Ascending aorta (tissue), 2 donors: Measurements from ENCODE around the gene YPEL5. TPM values are rescaled to one million over a fixed set of nuclear protein-coding genes. Genes with fewer than 3 reads are reported as not detected.

Experiments used
- DNase-seq, 2 donors: peaks; one replicate each; pipeline ENCODE4 v3.0.0-alpha.2; 2019; ENCODE audit warnings: low spot score in 2 of 2
- H3K27ac ChIP-seq, 2 donors: fragments of 200-600 bp; sonication (generic); one replicate each; pipeline ENCODE4 v1.5.1; 2016 to 2017; ENCODE audit warnings: mild to moderate bottlenecking in 1 of 2
- H3K27me3 ChIP-seq: fragments of 200-600 bp; sonication (generic); one replicate; pipeline ENCODE4 v1.5.1; 2017
- H3K36me3 ChIP-seq, 2 donors: fragments of 200-600 bp; sonication (generic); one replicate each; pipeline ENCODE4 v1.5.1; 2016
- H3K4me1 ChIP-seq, 2 donors: fragments of 200-600 bp; sonication (generic); one replicate each; pipeline ENCODE4 v1.5.1; 2016 to 2017; ENCODE audit warnings: mild to moderate bottlenecking in 1 of 2
- H3K4me3 ChIP-seq, 2 donors: fragments of 200-600 bp; sonication (generic); one replicate each; pipeline ENCODE4 v1.5.1; 2016 to 2017; ENCODE audit warnings: mild to moderate bottlenecking in 1 of 2
- H3K9me3 ChIP-seq, 2 donors: fragments of 200-600 bp; sonication (generic); one replicate each; pipeline ENCODE4 v1.5.1; 2016
- intact Hi-C: fragments of 100-400 bp; cut with DNase I; formaldehyde crosslinking; loops from one replicate; pipeline ENCODE4 v1.15.1; 2023
- total RNA-seq: library from RNA; depleted of rRNA; stranded (reverse); fragments of >200 nt; gene quantifications from one replicate; pipeline ENCODE4 v1.1.0, GENCODE V29; 2016
- TF ChIP-seq, protein P1 (sequence below), 3 experiments: fragments of 200-600 bp in 2 of 3; fragments of 450-650 bp in 1 of 3; sonication (generic) in 2 of 3; IDR thresholded peaks; one replicate each; pipeline ENCODE4 v1.5.1; 2016 to 2019; ENCODE audit warnings: antibody characterized with exemption in 3 of 3, mild to moderate bottlenecking in 1 of 3, moderate library complexity in 1 of 3

YPEL5 gene
- total RNA-seq, 1 donor from 2014 or later, result 14.2 TPM

- no peak overlapping the region for H3K27ac ChIP-seq
- H3K27me3 ChIP-seq, result no peaks in the 10 kb centered on the region
- TF ChIP-seq, protein P1, sequence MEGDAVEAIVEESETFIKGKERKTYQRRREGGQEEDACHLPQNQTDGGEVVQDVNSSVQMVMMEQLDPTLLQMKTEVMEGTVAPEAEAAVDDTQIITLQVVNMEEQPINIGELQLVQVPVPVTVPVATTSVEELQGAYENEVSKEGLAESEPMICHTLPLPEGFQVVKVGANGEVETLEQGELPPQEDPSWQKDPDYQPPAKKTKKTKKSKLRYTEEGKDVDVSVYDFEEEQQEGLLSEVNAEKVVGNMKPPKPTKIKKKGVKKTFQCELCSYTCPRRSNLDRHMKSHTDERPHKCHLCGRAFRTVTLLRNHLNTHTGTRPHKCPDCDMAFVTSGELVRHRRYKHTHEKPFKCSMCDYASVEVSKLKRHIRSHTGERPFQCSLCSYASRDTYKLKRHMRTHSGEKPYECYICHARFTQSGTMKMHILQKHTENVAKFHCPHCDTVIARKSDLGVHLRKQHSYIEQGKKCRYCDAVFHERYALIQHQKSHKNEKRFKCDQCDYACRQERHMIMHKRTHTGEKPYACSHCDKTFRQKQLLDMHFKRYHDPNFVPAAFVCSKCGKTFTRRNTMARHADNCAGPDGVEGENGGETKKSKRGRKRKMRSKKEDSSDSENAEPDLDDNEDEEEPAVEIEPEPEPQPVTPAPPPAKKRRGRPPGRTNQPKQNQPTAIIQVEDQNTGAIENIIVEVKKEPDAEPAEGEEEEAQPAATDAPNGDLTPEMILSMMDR (IDR thresholded peaks at IDR 0.05), result no peak
- H3K4me1 ChIP-seq, result no peaks in the 10 kb centered on the region
- intact Hi-C loops, result no loop called here
- no peak overlapping the region for H3K4me3 ChIP-seq
- no peaks in the 10 kb centered on the region for H3K36me3 ChIP-seq
- H3K9me3 ChIP-seq, result no peaks in the 10 kb centered on the region
- no peak for DNase-seq
Measured at GRCh38 chr2:30172627-30173026, 25.8 kb downstream of the YPEL5 start.

- no peak overlapping the region for H3K4me3 ChIP-seq
- H3K36me3 ChIP-seq, result no peaks in the 10 kb centered on the region
- no peaks in the 10 kb centered on the region for H3K9me3 ChIP-seq
- H3K4me1 ChIP-seq, result no peaks in the 10 kb centered on the region
- TF ChIP-seq, protein P1 (IDR thresholded peaks at IDR 0.05), result no peak
- no peaks in the 10 kb centered on the region for H3K27me3 ChIP-seq
- DNase-seq, result no peak
- intact Hi-C loops, result no loop called here
- peak overlapping the region in 1 of 2 donors; percentile 26 for H3K27ac ChIP-seq
Measured at GRCh38 chr2:30177440-30177839, 30.6 kb downstream of the YPEL5 start.

DNA sequence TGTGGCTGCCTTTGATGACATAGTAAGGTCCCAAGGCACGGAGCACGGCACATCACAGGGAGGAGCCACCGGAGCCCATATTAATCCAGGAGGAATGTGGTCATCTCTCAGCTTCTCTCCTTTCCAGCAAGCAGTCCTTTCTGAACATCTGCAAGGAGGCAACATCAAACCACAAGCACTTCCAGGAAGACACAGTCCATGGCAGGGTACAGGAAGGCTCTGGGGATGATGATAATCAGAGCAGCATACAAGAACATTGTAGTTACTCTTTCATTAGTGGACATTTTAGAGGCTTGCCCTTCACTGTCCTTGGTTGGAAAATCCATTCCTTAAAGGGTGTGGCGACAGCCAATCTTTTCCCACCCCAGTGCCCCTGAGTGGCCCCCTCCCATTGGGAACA lies 31.1 kb downstream of the YPEL5 start:
- H3K4me1 ChIP-seq, result no peaks in the 10 kb centered on the region
- intact Hi-C loops, result no loop called here
- H3K27ac ChIP-seq, result peak overlapping the region in 1 of 2 donors; percentile 26
- DNase-seq, result no peak
- TF ChIP-seq, protein P1 (IDR thresholded peaks at IDR 0.05), result no peak
- no peaks in the 10 kb centered on the region for H3K27me3 ChIP-seq
- no peaks in the 10 kb centered on the region for H3K36me3 ChIP-seq
- H3K9me3 ChIP-seq, result no peaks in the 10 kb centered on the region
- H3K4me3 ChIP-seq, result no peak overlapping the region

DNA sequence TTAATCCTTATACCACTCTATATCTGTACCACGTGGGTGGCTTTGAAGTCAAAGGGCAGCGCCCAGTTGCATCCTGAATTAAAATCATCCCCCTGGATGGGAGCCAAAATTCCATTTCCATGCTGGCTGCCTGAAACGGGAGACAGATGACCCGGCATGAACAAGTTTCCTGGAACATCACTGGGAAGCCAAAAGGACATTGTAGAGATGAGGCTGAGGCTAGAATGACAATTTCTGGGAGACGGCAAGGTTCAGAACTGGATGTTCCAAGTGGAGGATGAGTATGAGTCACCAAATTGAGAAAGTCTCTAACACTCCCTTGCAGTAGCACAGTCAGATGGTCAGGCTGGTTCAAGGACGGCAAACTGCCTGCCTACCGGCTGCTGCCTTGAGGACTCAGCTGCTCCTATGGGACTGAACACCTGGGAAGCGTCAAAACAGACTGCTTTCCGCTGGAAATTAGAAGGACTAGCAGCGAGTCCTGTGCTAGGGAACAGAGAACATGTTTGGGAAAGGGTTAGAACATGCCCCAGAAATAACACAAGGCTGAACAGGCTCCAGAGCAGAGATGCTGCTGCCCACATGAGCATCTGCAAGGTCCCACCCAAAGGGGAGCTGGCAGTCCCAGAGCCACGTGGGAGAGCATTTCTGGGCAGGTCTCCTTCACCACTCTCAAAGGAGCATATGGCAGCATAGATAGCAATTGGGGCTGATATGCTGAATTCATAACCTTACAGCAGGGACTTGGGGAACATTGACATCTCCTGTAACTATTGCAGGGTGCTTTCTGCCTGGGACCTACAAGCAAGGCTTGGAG lies 32.0 kb downstream of the YPEL5 start:
- Histone ChIP-seq H3K9me3 (no peaks in the 10 kb centered on the region), H3K4me3 (no peak overlapping the region), H3K27ac (peak overlapping the region in 1 of 2 donors; percentile 49), H3K4me1 (no peaks in the 10 kb centered on the region), H3K36me3 (no peaks in the 10 kb centered on the region), H3K27me3 (no peaks in the 10 kb centered on the region)
- TF ChIP-seq, protein P1 (IDR thresholded peaks at IDR 0.05), result no peak
- intact Hi-C loops, result no loop called here
- DNase-seq, result no peak

DNA sequence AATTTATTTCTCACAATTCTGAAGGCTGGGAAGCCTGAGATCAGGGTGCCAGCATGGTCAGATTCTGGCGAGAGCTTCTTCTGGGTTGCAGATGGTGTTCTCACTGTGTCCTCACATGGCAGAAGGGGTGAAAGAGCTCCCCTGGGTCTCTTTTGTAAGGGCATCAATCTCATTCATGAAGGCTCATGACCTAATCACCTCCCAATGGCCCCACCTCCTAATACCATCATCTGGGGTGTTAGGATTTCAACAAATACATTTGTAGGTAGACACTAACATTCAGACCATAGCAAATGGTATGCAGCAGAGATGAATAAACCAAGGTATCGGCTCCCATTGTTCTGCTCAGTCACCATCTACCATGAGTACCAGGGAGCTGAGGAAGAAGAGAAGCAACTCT lies 32.7 kb downstream of the YPEL5 start:
- intact Hi-C loops, result no loop called here
- Histone ChIP-seq H3K9me3 (no peaks in the 10 kb centered on the region), H3K4me3 (no peak overlapping the region), H3K4me1 (no peaks in the 10 kb centered on the region), H3K27ac (peak overlapping the region in 1 of 2 donors; percentile 49), H3K36me3 (no peaks in the 10 kb centered on the region), H3K27me3 (no peaks in the 10 kb centered on the region)
- DNase-seq, result no peak
- TF ChIP-seq, protein P1 (IDR thresholded peaks at IDR 0.05), result no peak
